HepG2 (cell line): ENCODE results near the gene S1PR2. TPM values are rescaled to one million over a fixed set of nuclear protein-coding genes. Genes with fewer than 3 reads are reported as not detected.
A peak's percentile ranks its signal among the peaks of the same experiment; 100 is the strongest.

Source experiments
- CREB1 ChIP-seq, 2 experiments: fragments of 450-650 bp in 1 of 2; IDR thresholded peaks; 2 replicates each; pipeline ENCODE4 v1.6.1; 2016 to 2017; ENCODE audit warnings: control low read depth in 1 of 2, mild to moderate bottlenecking in 1 of 2, missing compliant biosample characterization in 1 of 2, missing genetic modification characterization in 1 of 2
- HDAC2 ChIP-seq: sonication (generic); formaldehyde crosslinking; IDR thresholded peaks from 2 replicates; pipeline ENCODE4 v1.4.0; 2020; ENCODE audit warnings: missing genetic modification reagents
- HIVEP1 ChIP-seq: sonication (generic); formaldehyde crosslinking; IDR thresholded peaks from 2 replicates; pipeline ENCODE4 v1.4.0; 2020; ENCODE audit warnings: mild to moderate bottlenecking, missing genetic modification reagents
- PITX1 ChIP-seq: sonication (generic); formaldehyde crosslinking; IDR thresholded peaks from 2 replicates; pipeline ENCODE4 v1.5.1; 2020; ENCODE audit warnings: mild to moderate bottlenecking, missing genetic modification reagents
- PTBP1 ChIP-seq: fragments of 200-400 bp; formaldehyde crosslinking; IDR thresholded peaks from 2 replicates; pipeline ENCODE4 v1.6.1; 2018; ENCODE audit warnings: low read length, low read depth; ENCODE audit not compliant: poor library complexity, severe bottlenecking
- ZNF207 ChIP-seq: fragments of 450-650 bp; IDR thresholded peaks from 2 replicates; pipeline ENCODE4 v1.6.1; 2016; ENCODE audit warnings: antibody characterized with exemption, borderline replicate concordance
- ZNF30 ChIP-seq: sonication (generic); formaldehyde crosslinking; IDR thresholded peaks from 2 replicates; pipeline ENCODE4 v1.5.0; 2020; ENCODE audit warnings: mild to moderate bottlenecking, missing genetic modification reagents
- ZNF333 ChIP-seq: sonication (generic); formaldehyde crosslinking; IDR thresholded peaks from 2 replicates; pipeline ENCODE4 v1.4.0; 2020; ENCODE audit warnings: mild to moderate bottlenecking, missing genetic modification reagents, borderline replicate concordance
- ZNF792 ChIP-seq: IDR thresholded peaks from 2 replicates; pipeline ENCODE4 v1.6.1; 2016
- polyA plus RNA-seq, 8 experiments: library from polyadenylated mRNA; depleted of rRNA in 3 of 8; stranded (reverse) in 7 of 8; unstranded in 1 of 8; fragments of >200 nt; fragmentation: Illumina TruSeq in 4 of 8; extraction: Trizol in 4 of 8; gene quantifications; 2 replicates each; pipeline versions ENCODE4 v1.2.1 to v1.2.3, GENCODE V29; 2011 to 2016; ENCODE audit warnings: low read depth in 4 of 8, missing spikeins in 1 of 8, mixed read lengths in 1 of 8; ENCODE audit not compliant: insufficient read depth in 1 of 8
- total RNA-seq, 5 experiments: library from RNA; depleted of rRNA; stranded (reverse); fragments of >200 nt; fragmentation: Illumina TruSeq; extraction: Trizol; gene quantifications; 2 replicates each; pipeline ENCODE4 v1.2.3, GENCODE V29; 2016; ENCODE audit warnings: low read depth in 1 of 5
- TF ChIP-seq, protein P1 (sequence below): sonication (generic); formaldehyde crosslinking; IDR thresholded peaks from 2 replicates; pipeline ENCODE4 v1.4.0; 2020; ENCODE audit warnings: mild to moderate bottlenecking, missing genetic modification reagents
- TF ChIP-seq, protein P2 (sequence below): sonication (generic); formaldehyde crosslinking; IDR thresholded peaks from 2 replicates; pipeline ENCODE4 v1.5.1; 2020; ENCODE audit warnings: mild to moderate bottlenecking, missing genetic modification reagents, moderate library complexity
- TF ChIP-seq, protein P3 (sequence below): sonication (generic); formaldehyde crosslinking; IDR thresholded peaks from 2 replicates; pipeline ENCODE4 v1.8.1; 2022; ENCODE audit warnings: low read depth, mild to moderate bottlenecking, missing genetic modification reagents
- TF ChIP-seq, protein P4 (sequence below): sonication (generic); formaldehyde crosslinking; IDR thresholded peaks from 2 replicates; pipeline ENCODE4 v1.9.0; 2021; ENCODE audit warnings: missing genetic modification reagents, mild to moderate bottlenecking, borderline replicate concordance
- TF ChIP-seq, protein P5 (sequence below): sonication (generic); formaldehyde crosslinking; IDR thresholded peaks from 2 replicates; pipeline ENCODE4 v1.5.1; 2020; ENCODE audit warnings: missing genetic modification reagents, mild to moderate bottlenecking, borderline replicate concordance
- TF ChIP-seq, protein P6 (sequence below): IDR thresholded peaks from 2 replicates; pipeline ENCODE4 v1.6.1; 2016

Gene S1PR2
- total and polyA plus RNA-seq, 2 of the 13 experiments (the other 11 are each of a cell fraction or from before 2014, with no cell fraction given): 0.91 to 1.3 TPM

DNA sequence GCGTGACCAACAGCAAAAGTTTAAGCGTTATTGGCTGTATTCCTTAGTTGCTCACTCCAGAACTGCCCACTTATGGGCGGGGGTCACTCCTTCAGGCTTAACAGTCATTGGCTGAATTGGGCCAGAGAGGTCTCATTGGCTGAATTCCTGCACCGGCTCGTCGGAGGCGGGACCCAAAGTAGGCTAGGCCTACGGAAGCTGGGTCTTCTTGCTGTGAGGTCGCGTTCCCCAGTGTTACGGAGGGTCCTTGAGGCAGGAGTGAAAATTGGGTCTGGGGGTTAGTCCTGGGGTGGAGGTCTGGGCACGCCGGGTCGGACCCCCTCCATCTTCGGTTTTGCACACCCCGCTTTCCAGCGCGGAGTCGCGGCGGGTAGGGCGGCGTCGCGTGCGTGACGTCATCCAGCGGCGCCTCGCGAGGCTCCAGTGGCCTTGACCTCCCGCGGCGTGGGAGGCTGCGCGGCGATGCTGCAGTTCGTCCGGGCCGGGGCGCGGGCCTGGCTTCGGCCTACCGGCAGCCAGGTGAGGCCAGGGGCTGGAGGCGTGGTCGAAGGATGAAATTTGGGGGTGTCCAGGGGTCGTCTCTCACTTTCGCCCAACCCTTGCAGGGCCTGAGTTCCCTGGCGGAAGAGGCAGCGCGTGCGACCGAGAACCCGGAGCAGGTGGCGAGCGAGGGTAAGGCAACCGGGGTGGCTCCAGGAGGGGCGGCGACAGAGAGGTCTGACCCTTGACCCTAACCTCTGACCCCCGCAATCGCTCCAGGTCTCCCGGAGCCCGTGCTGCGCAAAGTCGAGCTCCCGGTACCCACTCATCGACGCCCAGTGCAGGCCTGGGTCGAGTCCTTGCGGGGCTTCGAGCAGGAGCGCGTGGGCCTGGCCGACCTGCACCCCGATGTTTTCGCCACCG, 20.9 kb upstream of the S1PR2 start, which contains the start of gene MRPL4 (continued):
- TF ChIP-seq, protein P1, sequence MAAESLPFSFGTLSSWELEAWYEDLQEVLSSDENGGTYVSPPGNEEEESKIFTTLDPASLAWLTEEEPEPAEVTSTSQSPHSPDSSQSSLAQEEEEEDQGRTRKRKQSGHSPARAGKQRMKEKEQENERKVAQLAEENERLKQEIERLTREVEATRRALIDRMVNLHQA (CRISPR knock-in tag): no peak
- TF ChIP-seq CREB1 (IDR thresholded peaks at IDR 0.05) (peak; percentile 100), CREB1 (CRISPR knock-in tag; IDR thresholded peaks at IDR 0.05) (peak; percentile 97), PTBP1 (peak; percentile 24), ZNF333 (CRISPR knock-in tag) (no peak), HIVEP1 (CRISPR knock-in tag) (no peak), HDAC2 (CRISPR knock-in tag) (peak; percentile 71), ZNF30 (CRISPR knock-in tag) (0 out of 2 replicates have a peak, but pooled peaks have one; percentile 88), PITX1 (CRISPR knock-in tag) (no peak; the same call in 1 of the 2 replicates), ZNF207 (no peak), ZNF792 (CRISPR knock-in tag) (peak; percentile 59; the same call in 1 of the 2 replicates)
- TF ChIP-seq, protein P2, sequence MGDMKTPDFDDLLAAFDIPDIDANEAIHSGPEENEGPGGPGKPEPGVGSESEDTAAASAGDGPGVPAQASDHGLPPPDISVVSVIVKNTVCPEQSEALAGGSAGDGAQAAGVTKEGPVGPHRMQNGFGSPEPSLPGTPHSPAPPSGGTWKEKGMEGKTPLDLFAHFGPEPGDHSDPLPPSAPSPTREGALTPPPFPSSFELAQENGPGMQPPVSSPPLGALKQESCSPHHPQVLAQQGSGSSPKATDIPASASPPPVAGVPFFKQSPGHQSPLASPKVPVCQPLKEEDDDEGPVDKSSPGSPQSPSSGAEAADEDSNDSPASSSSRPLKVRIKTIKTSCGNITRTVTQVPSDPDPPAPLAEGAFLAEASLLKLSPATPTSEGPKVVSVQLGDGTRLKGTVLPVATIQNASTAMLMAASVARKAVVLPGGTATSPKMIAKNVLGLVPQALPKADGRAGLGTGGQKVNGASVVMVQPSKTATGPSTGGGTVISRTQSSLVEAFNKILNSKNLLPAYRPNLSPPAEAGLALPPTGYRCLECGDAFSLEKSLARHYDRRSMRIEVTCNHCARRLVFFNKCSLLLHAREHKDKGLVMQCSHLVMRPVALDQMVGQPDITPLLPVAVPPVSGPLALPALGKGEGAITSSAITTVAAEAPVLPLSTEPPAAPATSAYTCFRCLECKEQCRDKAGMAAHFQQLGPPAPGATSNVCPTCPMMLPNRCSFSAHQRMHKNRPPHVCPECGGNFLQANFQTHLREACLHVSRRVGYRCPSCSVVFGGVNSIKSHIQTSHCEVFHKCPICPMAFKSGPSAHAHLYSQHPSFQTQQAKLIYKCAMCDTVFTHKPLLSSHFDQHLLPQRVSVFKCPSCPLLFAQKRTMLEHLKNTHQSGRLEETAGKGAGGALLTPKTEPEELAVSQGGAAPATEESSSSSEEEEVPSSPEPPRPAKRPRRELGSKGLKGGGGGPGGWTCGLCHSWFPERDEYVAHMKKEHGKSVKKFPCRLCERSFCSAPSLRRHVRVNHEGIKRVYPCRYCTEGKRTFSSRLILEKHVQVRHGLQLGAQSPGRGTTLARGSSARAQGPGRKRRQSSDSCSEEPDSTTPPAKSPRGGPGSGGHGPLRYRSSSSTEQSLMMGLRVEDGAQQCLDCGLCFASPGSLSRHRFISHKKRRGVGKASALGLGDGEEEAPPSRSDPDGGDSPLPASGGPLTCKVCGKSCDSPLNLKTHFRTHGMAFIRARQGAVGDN (CRISPR knock-in tag): peak; percentile 98
- TF ChIP-seq, protein P3, sequence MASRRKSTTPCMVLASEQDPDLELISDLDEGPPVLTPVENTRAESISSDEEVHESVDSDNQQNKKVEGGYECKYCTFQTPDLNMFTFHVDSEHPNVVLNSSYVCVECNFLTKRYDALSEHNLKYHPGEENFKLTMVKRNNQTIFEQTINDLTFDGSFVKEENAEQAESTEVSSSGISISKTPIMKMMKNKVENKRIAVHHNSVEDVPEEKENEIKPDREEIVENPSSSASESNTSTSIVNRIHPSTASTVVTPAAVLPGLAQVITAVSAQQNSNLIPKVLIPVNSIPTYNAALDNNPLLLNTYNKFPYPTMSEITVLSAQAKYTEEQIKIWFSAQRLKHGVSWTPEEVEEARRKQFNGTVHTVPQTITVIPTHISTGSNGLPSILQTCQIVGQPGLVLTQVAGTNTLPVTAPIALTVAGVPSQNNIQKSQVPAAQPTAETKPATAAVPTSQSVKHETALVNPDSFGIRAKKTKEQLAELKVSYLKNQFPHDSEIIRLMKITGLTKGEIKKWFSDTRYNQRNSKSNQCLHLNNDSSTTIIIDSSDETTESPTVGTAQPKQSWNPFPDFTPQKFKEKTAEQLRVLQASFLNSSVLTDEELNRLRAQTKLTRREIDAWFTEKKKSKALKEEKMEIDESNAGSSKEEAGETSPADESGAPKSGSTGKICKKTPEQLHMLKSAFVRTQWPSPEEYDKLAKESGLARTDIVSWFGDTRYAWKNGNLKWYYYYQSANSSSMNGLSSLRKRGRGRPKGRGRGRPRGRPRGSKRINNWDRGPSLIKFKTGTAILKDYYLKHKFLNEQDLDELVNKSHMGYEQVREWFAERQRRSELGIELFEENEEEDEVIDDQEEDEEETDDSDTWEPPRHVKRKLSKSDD (CRISPR knock-in tag): peak; percentile 94
- TF ChIP-seq, protein P4, sequence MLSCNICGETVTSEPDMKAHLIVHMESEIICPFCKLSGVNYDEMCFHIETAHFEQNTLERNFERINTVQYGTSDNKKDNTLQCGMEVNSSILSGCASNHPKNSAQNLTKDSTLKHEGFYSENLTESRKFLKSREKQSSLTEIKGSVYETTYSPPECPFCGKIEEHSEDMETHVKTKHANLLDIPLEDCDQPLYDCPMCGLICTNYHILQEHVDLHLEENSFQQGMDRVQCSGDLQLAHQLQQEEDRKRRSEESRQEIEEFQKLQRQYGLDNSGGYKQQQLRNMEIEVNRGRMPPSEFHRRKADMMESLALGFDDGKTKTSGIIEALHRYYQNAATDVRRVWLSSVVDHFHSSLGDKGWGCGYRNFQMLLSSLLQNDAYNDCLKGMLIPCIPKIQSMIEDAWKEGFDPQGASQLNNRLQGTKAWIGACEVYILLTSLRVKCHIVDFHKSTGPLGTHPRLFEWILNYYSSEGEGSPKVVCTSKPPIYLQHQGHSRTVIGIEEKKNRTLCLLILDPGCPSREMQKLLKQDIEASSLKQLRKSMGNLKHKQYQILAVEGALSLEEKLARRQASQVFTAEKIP (CRISPR knock-in tag): no peak
- TF ChIP-seq, protein P5, sequence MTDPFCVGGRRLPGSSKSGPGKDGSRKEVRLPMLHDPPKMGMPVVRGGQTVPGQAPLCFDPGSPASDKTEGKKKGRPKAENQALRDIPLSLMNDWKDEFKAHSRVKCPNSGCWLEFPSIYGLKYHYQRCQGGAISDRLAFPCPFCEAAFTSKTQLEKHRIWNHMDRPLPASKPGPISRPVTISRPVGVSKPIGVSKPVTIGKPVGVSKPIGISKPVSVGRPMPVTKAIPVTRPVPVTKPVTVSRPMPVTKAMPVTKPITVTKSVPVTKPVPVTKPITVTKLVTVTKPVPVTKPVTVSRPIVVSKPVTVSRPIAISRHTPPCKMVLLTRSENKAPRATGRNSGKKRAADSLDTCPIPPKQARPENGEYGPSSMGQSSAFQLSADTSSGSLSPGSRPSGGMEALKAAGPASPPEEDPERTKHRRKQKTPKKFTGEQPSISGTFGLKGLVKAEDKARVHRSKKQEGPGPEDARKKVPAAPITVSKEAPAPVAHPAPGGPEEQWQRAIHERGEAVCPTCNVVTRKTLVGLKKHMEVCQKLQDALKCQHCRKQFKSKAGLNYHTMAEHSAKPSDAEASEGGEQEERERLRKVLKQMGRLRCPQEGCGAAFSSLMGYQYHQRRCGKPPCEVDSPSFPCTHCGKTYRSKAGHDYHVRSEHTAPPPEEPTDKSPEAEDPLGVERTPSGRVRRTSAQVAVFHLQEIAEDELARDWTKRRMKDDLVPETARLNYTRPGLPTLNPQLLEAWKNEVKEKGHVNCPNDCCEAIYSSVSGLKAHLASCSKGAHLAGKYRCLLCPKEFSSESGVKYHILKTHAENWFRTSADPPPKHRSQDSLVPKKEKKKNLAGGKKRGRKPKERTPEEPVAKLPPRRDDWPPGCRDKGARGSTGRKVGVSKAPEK: no peak
- TF ChIP-seq, protein P6, sequence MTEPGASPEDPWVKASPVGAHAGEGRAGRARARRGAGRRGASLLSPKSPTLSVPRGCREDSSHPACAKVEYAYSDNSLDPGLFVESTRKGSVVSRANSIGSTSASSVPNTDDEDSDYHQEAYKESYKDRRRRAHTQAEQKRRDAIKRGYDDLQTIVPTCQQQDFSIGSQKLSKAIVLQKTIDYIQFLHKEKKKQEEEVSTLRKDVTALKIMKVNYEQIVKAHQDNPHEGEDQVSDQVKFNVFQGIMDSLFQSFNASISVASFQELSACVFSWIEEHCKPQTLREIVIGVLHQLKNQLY (CRISPR knock-in tag): no peak
